Measurements from ENCODE around the gene CRIP3. TPM values are rescaled to one million over a fixed set of nuclear protein-coding genes. Genes with fewer than 3 reads are reported as not detected.

CRIP3 gene
- total and polyA plus RNA-seq, 4 donors = 1.1 to 9.5 (median 2.4) TPM

DNA sequence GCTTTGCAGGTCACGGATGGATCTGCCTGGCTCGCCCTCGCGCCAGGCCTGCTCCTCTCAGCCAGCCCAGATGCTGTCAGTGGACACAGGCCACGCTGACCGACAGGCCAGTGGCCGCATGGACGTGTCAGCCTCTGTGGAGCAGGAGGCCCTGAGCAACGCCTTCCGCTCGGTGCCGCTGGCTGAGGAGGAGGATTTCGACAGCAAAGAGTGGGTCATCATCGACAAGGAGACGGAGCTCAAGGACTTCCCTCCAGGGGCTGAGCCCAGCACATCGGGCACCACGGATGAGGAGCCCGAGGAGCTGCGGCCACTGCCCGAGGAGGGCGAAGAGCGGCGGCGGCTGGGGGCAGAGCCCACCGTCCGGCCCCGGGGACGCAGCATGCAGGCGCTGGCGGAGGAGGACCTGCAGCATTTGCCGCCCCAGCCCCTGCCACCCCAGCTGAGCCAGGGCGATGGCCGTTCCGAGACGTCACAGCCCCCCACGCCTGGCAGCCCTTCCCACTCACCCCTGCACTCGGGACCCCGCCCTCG, 45.8 kb downstream of the CRIP3 start:
- H3K27me3 ChIP-seq (ENCODE audit: control insufficient read depth in 4 of 4, insufficient read depth in 4 of 4, low read length in 3 of 4) = no peaks in the 10 kb centered on the region
- 88% methylated on average over 39 of the region's 39 CpGs for WGBS
- no peaks in the 10 kb centered on the region for H3K9me3 ChIP-seq (ENCODE audit: control insufficient read depth in 4 of 4, low read length in 3 of 4)
- H3K9ac ChIP-seq (ENCODE audit: low read depth in 1 of 2, low read length in 2 of 2) = no peak overlapping the region
- H3K4me3 ChIP-seq (ENCODE audit: low read depth in 1 of 3, low read length in 3 of 3) = no peak overlapping the region
- H3K36me3 ChIP-seq (ENCODE audit: control insufficient read depth in 4 of 4, insufficient read depth in 3 of 4, low read depth in 1 of 4, low read length in 3 of 4) = no peaks in the 10 kb centered on the region
- no peak for DNase-seq (ENCODE audit: low spot score)
- no peak overlapping the region for H3K27ac ChIP-seq (ENCODE audit: low read depth in 1 of 2, low read length in 2 of 2)
- H3K4me1 ChIP-seq (ENCODE audit: control insufficient read depth in 4 of 4, insufficient read depth in 4 of 4, low read length in 3 of 4) = peaks cover 6 to 39% (median 26%) of the 10 kb centered on the region in 4 donors
- TF ChIP-seq NR2F2 (IDR thresholded peaks at IDR 0.05) (no peak), YY1 (IDR thresholded peaks at IDR 0.05) (no peak), JUND (IDR thresholded peaks at IDR 0.05) (no peak), FOXA2 (IDR thresholded peaks at IDR 0.05) (no peak), RXRA (IDR thresholded peaks at IDR 0.05) (no peak), MAX (IDR thresholded peaks at IDR 0.05) (no peak), CTCF (IDR thresholded peaks at IDR 0.05; ENCODE audit: low read depth, low read length, missing input control) (no peak), TAF1 (conservative IDR thresholded peaks at IDR 0.05) (no peak), HNF4G (IDR thresholded peaks at IDR 0.05) (no peak), HNF4A (conservative IDR thresholded peaks at IDR 0.05) (no peak), SP1 (IDR thresholded peaks at IDR 0.05) (no peak)

DNA sequence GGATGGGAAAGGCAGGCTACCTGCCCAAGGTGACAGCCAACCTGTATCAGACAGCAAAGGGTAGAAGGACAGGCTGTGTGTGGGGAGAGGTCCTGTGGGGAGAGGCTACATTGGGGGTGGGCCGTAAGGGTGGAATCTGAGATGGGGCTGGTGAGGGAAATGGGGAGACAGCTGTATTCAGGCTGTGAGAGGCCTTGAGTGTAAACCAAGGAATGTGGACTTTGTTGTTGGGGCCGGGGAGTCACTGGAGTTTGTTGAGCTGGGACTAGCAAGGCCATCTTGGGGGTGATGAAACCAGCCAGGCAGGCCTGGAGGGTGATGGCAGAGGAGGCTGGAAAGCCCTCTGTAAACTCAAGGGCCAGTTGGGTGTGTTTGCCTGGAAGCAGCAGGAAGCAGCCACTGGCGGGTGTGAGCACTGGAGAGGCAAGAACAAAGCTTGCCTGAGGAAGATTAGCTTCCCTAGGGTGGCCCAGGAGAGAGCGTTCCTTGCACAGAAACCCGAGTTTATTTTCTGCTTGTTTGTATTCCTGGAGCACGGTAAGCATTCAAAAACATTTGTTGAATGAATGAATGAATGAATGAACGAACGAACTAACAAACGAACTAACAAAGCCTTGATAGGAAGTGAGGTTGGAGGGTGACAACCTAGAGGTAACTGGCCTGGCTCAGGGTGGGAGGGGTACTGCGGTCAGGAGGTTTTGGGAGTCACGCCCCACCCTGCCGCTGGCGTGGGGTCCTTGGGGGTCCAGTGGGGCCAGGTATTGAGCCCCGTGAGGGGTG, 46.4 kb downstream of the CRIP3 start:
- no peak for TF ChIP-seq CTCF (IDR thresholded peaks at IDR 0.05; ENCODE audit: low read depth, low read length, missing input control)
- Histone ChIP-seq H3K9ac (ENCODE audit: low read depth in 1 of 2, low read length in 2 of 2) (no peak overlapping the region), H3K27me3 (ENCODE audit: control insufficient read depth in 4 of 4, insufficient read depth in 4 of 4, low read length in 3 of 4) (no peaks in the 10 kb centered on the region), H3K27ac (ENCODE audit: low read depth in 1 of 2, low read length in 2 of 2) (no peak overlapping the region), H3K36me3 (ENCODE audit: control insufficient read depth in 4 of 4, insufficient read depth in 3 of 4, low read depth in 1 of 4, low read length in 3 of 4) (no peaks in the 10 kb centered on the region), H3K4me3 (ENCODE audit: low read depth in 1 of 3, low read length in 3 of 3) (no peak overlapping the region), H3K4me1 (ENCODE audit: control insufficient read depth in 4 of 4, insufficient read depth in 4 of 4, low read length in 3 of 4) (peaks cover 6 to 33% (median 24%) of the 10 kb centered on the region in 4 donors), H3K9me3 (ENCODE audit: control insufficient read depth in 4 of 4, low read length in 3 of 4) (no peaks in the 10 kb centered on the region)
- WGBS = 81% methylated on average over 14 of the region's 14 CpGs
- DNase-seq (ENCODE audit: low spot score) = no peak

DNA sequence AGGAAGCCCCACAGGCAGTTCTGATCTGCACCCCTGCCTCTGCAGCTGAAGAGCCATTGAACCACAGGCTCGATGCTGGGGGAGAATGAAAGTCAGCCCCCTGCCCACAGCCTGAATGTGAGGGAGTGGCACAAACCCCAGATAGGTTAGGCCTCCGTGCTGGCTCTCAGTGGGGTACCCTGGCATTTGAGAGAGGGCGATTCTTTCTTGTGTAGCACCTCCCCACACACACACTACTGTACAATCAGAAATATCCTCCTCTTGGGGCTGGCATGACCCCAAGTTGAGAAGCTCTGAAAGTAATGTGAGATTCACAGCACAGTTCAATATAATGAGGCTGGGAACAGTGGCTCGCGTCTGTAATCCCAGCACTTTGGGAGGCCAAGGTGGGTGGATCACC, 47.4 kb downstream of the CRIP3 start:
- Histone ChIP-seq H3K4me1 (ENCODE audit: control insufficient read depth in 4 of 4, insufficient read depth in 4 of 4, low read length in 3 of 4) (peaks cover 6 to 25% (median 18%) of the 10 kb centered on the region in 4 donors), H3K9me3 (ENCODE audit: control insufficient read depth in 4 of 4, low read length in 3 of 4) (no peaks in the 10 kb centered on the region), H3K4me3 (ENCODE audit: low read depth in 1 of 3, low read length in 3 of 3) (no peak overlapping the region), H3K27me3 (ENCODE audit: control insufficient read depth in 4 of 4, insufficient read depth in 4 of 4, low read length in 3 of 4) (no peaks in the 10 kb centered on the region), H3K9ac (ENCODE audit: low read depth in 1 of 2, low read length in 2 of 2) (no peak overlapping the region), H3K27ac (ENCODE audit: low read depth in 1 of 2, low read length in 2 of 2) (no peak overlapping the region), H3K36me3 (ENCODE audit: control insufficient read depth in 4 of 4, insufficient read depth in 3 of 4, low read depth in 1 of 4, low read length in 3 of 4) (no peaks in the 10 kb centered on the region)
- no peak for DNase-seq (ENCODE audit: low spot score)
- WGBS = 86% methylated on average over 5 of the region's 5 CpGs
- TF ChIP-seq MAX (IDR thresholded peaks at IDR 0.05) (no peak), YY1 (IDR thresholded peaks at IDR 0.05) (no peak), ATF3 (IDR thresholded peaks at IDR 0.05) (no peak), EGR1 (IDR thresholded peaks at IDR 0.05; ENCODE audit: low read depth in 2 of 2) (no peak), FOXA1 (IDR thresholded peaks at IDR 0.05) (no peak), HNF4G (IDR thresholded peaks at IDR 0.05) (no peak), ZBTB33 (IDR thresholded peaks at IDR 0.05) (no peak), REST (IDR thresholded peaks at IDR 0.05) (no peak), JUND (IDR thresholded peaks at IDR 0.05) (no peak), NR2F2 (IDR thresholded peaks at IDR 0.05) (no peak), SP1 (IDR thresholded peaks at IDR 0.05) (no peak), HNF4A (conservative IDR thresholded peaks at IDR 0.05) (no peak)
